CD4-positive, alpha-beta T cell treated with Interleukin-6 for 4 hours (primary cell): Measurements from ENCODE around the gene CD83.
"Not testable (repeated sequence)": the region's sequence is repeated elsewhere in the genome, so short reads cannot be mapped to it uniquely, and the experiment has no call there.

ENCODE experiments used
- DNase-seq: peaks from one replicate; pipeline ENCODE4 v3.0.0-alpha.2; 2020; ENCODE audit warnings: mixed read lengths

CD83 gene, protein sequence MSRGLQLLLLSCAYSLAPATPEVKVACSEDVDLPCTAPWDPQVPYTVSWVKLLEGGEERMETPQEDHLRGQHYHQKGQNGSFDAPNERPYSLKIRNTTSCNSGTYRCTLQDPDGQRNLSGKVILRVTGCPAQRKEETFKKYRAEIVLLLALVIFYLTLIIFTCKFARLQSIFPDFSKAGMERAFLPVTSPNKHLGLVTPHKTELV

GRCh38 chr6:14117158-14118090 lies at the start of gene CD83:
CD83 (plus strand) TSS chr6:14117772; CDS start chr6:14117812, 40 bp downstream.
- peak; percentile 87 for DNase-seq

- DNase-seq, result no peak
Observed at GRCh38 chr6:14068133-14068532, 49.4 kb upstream of the CD83 start.

- DNase-seq, result no peak
Observed at GRCh38 chr6:14068623-14069022, 48.9 kb upstream of the CD83 start.

DNA sequence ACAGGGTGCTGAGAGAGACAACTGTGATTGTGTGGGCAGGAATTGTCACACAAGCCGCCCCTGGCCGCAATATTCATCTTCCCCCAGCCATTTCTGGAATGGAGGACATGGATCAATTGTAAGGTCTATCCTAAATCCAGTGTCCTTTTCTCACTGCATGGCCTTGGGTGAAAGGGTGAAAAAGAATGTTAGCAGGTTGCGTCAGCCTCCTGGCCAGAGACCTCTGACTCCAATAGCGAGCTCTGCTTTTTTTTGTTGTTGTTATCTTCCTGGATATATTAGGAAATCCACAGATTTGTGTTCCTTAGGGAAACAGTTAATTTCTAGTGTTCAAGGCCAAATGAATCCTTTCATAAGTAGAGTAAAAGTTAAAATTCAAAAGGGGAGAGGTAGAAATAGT lies 47.1 kb upstream of the CD83 start:
- DNase-seq, result no peak

DNA sequence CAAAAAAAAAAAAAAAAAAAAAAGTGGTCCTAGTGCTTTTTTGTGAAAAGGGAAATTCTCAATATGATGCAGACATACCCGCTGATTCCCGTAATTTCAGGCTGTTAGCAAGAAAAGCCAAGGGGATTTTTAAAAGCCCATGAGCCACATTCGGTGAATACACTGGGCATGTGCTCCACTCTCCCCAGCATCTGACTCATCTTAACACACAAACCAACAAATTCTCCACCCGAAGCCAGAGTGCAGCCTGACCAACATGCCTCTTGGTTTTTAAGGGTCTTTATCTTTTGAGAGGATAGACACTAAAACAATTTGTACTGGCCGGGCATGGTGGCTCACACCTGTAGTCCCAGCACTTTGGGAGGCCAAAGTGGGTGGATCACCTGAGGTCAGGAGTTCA lies 45.5 kb upstream of the CD83 start:
- no peak for DNase-seq

DNA sequence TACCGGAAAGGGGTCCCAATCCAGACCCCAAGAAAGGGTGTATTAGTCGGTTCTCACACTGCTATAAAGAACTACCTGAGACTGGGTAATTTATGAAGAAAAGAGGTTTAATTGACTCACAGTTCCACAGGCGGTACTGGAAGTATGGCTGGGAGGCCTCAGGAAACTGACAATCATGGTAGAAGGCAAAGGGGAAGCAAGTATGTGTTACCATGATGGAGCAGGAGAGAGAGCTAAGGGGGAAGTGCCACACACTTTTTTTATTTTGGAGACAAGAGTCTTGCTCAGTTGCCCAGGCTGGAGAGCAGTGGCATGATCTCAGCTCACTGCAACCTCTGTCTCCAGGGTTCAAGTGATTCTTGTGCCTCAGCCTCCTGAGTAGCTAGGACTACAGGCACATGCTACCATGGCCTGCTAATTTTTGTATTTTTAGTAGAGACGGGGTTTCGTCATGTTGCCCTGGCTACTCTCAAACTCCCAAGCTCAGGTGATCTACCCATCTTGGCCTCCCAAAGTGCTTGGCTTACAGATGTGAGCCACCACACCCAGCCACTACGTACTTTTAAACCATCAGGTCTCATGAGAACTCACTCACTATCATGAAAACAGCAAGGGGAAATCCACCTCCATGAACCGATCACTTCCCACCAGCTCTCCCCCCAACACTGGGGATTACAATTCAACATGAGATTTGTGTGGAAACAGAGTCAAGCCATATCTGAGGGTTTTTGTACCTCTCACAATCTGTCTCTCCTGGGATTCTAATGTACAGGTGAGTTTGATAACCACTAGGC lies 43.8 kb upstream of the CD83 start:
- DNase-seq, result not testable (repeated sequence)

DNA sequence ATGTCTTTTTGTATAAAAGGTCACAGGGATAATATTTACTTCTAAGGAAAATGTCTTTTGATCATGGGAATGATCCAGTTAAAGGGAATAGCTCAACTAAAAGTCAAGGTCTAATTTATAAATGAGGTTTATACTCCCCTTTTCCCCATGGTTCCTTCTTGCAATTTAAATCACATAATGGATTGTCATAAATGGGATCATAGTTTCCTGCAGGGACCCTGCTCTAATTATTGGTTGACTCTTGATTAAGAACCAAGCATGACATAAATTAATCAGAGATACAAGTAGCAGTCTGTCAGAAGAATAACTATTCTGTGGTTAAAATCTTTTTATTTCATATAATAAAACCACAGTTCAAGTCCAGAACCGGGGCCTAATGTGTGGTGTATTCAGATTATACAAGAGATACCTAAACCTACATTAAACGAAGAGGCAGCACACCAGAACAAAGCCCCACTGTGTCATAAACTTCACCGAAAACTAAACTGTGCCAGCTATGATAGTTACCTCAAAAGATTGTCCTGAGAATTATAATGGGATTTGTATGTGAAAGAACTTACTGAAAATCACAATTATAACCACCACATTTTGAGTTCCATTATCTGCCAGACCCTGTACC lies 43.0 kb upstream of the CD83 start:
- DNase-seq, result no peak

DNA sequence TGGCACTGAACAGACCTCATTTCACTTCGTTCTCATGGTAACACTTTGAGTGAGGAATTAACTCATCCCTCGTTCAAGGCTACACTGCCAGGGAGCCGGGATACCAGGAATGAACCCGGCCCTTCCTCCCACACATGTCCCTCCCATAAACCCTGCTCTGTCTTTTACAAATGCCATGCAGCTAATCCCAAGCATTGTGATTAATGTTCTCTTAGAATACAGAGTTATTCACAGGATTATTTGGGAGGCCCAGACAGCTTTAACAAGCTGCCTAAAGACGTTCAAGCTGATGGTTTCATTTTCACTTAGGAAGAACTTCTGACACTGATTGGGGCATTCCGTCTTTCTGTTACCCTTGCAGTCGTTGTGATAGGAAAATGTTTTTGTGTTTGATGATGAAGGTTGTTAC lies 42.5 kb upstream of the CD83 start:
- peak; percentile 18 for DNase-seq

DNA sequence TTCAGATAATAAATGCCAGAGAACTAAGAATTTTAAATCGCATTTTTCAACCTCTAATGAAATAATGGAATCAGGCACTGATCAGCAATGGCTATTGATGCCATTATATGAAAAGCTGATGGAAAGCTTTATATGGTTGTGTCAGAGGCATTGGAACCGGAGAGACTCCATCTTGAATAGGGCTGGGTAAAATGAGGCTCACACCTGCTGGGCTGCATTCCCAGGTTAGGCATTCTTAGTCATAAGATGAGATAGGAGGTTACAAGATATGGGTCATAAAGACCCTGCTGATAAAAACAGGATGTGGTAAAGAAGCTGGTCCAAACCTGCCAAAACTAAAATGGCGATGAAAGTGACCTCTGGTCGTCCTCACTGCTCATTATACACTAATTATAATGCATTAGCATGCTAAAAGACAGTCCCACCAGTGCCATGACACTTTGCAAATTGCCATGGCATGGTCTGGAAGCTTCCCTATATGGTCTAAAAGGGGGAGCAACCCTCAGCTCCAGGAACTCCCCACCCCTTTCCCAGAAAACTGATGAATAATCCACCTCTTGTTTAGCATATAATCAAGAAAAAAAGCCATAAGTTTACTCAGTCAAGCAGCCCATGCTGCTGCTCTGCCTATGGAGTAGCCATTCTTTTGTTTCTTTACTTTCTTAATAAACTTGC lies 40.2 kb upstream of the CD83 start:
- no peak for DNase-seq

DNA sequence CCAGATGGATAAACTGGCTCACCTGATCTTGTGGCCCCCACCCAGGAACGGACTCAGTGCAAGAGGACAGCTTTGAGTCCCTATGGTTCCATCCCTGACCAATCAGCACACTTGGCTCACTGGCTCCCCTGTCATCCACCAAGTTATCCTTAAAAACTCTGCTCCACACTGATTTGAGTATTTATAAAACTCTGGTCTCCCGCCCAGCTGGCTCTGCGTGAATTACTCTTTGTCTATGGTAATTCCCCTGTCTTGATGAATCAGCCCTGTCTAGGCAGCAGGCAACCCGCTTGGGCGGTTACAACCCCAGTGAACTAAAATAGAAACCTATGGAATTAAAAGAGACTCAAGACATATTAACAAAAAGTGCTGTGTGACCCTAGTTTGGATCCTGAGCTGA lies 38.1 kb upstream of the CD83 start:
- DNase-seq, result no peak

- DNase-seq, result no peak
Observed at GRCh38 chr6:14079971-14080370, 37.6 kb upstream of the CD83 start.

DNA sequence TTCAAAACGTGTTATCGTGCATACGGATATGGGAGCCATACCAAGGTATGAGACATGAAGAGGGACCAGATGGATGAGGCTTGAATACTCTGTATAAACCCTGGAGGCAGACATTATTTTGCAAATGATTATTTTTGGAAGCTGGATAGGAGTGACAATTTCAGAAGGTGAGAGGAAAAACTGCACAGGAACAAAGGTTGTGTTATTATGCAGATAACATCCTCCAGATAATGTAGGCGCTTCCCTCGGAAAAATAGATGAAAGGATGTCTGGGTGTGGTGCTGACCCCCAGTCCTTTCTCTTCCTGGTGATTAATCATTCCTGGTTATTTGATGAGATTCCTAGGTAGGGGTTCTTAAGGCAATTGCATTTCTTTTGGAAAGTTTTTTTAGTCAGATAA lies 36.4 kb upstream of the CD83 start:
- no peak for DNase-seq

GRCh38 chr6:14082771-14083170 lies 34.8 kb upstream of the CD83 start:
- DNase-seq, result no peak

DNA sequence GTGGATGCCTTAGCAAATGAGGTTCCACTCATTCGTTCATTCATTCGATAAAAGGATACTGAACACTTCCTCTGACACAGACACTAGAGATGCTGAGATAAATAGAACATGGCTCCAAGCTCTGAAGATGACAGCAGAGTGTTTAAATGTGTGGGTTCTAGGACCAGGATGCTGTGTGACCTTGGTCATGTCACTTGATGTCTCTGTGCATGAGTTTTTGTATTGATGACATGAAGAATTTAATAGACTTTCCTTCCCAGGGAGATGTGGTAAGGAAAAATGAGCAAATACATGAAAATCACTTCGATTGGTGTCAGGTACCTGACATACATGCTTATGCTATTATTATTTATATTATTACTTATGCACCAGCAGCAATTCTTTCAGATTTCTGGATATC lies 34.3 kb upstream of the CD83 start:
- DNase-seq, result no peak

DNA sequence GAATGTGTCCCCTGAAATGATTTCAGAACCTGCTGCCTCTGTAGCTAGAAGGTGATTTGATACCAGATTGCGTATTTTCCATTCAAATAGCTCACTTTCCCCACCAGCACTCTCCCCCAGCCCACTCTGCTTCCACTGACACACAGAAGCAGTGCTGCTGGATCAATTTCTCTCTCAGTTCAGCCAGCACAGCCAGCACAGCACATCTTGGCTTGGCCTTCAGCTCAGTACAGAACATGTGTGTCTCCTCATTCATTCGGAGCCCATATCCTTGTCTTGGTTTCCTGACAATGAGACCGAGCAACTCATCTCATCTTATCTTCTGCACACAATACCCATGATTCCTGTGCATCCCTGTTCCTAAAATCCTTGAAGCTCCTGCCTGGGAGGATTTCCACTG lies 33.8 kb upstream of the CD83 start:
- no peak for DNase-seq

DNA sequence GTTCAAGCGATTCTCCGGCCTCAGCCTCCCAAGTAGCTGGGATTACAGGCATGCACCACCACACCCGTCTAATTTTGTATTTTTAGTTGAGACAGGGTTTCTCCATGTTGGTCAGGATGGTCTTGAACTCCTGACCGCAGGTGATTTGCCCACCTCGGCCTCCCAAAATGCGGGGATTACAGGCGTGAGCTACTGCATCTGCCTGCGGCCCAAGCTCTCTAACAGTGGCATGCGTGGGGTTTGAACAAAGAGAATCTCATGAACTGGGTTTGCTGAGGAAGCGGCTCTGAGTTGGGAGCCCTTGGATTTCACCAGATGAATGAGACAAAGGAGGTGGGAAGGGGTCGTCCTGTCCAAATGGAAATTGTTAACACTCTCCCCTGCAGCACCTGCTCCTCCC lies 33.2 kb upstream of the CD83 start:
- no peak for DNase-seq

- no peak for DNase-seq
Observed at GRCh38 chr6:14085176-14085787, 32.3 kb upstream of the CD83 start.

- DNase-seq, result no peak
Observed at GRCh38 chr6:14086701-14087100, 30.9 kb upstream of the CD83 start.

DNA sequence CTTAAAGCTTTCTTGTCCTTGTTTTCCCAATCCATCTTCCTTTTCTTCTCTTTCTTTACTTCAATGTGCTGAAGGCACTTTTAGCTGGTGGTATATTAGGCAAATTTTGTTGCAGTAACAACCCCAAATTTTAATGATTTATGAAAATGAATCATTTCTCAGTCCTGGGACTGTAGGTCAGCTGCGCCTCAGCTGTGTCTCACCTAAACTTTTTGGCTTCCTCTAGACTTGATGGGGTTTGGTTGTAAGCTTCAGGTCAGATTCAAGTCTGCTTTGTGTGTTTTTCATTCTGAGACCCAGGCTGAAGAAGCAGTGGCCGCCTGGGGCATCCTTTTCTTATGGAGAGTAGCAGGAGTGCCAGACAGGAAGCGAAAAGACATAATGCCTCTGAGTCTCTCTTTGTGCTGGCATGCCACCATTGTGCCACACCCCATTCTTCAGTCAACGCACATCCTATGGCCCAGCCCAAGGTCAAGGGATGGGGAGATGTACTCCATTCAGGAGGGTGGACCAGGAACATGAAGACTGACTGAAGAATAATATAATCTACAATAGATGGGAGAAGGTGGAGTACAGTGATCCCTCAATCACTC lies 28.9 kb upstream of the CD83 start:
- DNase-seq, result no peak

DNA sequence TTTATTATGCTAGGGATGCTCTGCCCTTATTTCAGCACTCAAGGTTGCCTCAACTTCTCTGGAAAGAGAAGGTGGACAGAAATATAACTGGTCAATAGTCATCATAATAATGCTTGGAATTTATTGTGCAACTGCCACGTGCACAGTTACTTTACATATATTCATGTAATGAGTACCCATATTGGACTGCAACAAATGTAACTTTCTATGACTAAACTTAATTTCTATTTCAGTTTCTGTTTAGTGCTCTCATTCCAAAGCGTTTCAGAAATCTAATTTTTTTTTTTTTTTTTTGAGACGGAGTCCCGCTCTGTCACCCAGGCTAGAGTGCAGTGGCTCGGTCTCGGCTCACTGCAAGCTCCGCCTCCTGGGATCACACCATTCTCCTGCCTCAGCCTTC lies 28.3 kb upstream of the CD83 start:
- DNase-seq, result no peak

DNA sequence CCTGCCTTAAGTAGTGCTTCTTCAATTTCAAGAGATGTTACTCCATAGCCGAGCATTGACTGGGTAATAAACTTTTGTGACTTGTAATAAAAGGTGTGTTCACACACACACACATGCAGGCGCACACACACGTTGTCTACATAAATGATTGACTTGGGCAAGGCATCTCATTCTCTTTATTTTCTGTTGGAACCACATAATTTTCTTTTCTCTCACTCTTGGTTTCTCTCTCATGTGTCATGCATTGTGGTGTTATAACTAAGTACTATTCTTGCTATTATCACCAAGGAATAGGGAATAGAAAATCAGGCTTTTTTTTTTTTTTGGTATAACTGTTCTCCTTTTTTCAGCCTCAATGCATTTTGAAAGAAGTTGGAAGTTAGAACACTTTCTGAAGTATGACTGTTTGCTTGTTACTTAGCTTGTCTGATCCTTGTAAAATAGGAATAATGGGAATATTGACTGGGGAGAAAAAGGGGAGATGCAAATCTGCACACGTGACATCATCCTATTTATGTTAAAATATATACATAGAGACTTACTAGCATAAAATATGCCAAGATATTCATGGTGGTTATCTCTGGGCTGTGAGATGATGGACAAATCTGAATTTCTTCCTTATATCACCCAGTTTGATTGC lies 26.1 kb upstream of the CD83 start:
- no peak for DNase-seq
